Loucy (cell line): ENCODE results near the gene KCNQ5.

Experiments used
- CTCF ChIP-seq: fragments of 200-600 bp; sonication (generic); conservative IDR thresholded peaks from 2 replicates; pipeline ENCODE4 v1.5.1; 2014; ENCODE audit warnings: mild to moderate bottlenecking, antibody characterized with exemption, low read length
- EZH2phosphoT487 ChIP-seq: fragments of 200-600 bp; IDR thresholded peaks from 2 replicates; pipeline ENCODE4 v1.6.1; 2018; ENCODE audit warnings: antibody characterized with exemption, mild to moderate bottlenecking, moderate library complexity, borderline replicate concordance

DNA sequence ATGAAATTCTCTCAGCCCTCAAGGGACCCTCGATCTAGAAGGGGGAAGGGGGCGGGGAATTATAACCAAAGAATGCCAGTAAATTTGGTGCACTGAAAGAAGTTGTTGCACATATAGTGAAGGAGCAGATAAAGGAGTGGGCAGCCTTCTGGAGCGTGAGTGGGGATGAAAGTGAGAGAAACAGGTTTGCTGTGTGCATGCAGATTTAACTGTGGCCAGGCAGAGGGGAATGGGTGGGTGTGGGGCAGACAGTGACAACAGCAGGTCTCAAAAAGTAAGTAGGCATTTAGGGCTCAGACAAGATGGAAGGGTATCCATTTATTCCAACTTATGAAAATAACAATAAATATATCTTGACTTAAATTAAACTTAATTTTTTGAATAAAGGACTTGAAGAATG is 149.1 kb downstream of the KCNQ5 start:
- TF ChIP-seq CTCF, result no peak
- no peak for TF ChIP-seq EZH2phosphoT487
